Hematopoietic multipotent progenitor cell (in vitro differentiated cells): Measurements from ENCODE around the gene LIMK2. TPM values are rescaled to one million over a fixed set of nuclear protein-coding genes. Genes with fewer than 3 reads are reported as not detected.
"Not testable (repeated sequence)": the region's sequence is repeated elsewhere in the genome, so short reads cannot be mapped to it uniquely, and the experiment has no call there.

ENCODE experiments used
- DNase-seq, 3 donors: peaks; one replicate each; pipeline ENCODE4 v3.0.0-alpha.2; 2011 to 2015; ENCODE audit warnings: low read depth in 2 of 3, low spot score in 2 of 3
- total RNA-seq: library from RNA; depleted of rRNA; stranded (reverse); fragments of >200 nt; gene quantifications from one replicate; pipeline ENCODE4 v1.2.3, GENCODE V29; 2012

The LIMK2 gene
- total RNA-seq = 55.7 TPM

DNA sequence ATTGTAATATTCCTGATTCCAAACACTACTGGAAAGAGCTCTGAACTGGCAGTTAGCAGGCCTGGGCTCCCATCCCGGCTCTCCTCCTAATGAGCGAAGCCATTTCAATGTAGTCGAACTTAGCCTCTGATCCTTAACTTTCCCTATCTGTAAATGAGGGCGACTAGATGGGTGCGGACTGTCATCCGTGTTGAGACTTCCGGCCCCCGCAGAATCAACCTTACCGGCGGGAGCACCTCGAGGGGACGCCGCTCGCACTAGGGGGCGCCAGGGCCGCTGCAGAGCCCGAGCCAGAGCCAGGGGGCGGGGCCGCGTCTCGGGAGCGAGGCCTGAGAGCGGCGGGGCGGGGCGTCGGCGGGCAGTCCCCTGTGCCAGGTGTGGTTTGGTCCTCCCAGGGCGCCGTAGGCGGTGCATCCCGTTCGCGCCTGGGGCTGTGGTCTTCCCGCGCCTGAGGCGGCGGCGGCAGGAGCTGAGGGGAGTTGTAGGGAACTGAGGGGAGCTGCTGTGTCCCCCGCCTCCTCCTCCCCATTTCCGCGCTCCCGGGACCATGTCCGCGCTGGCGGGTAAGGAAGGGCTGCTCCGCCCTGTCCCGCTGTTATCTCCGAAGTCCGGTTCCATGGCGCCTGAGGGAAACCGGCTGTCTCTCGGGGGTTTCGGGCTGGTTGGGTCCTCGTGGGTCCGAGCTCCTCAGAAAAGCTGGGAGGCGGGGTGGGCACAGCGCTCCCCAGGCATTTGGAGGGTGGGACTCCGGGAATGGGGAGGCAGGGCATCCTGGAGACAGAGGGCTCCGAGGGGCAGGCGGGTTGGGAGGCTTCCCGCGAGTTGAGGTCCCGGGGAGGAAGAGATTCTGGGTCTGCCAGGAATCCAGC, at the start of gene LIMK2:
Gene LIMK2 (plus strand): TSS at position 437 of the 869 bp plus-strand sequence. CDS start 111 bp downstream, at position 548.
- DNase-seq = peak; percentile 89 to 94 (median 93)

GRCh38 chr22:31170971-31171370, 41.1 kb upstream of the LIMK2 start:
- DNase-seq = no peak

GRCh38 chr22:31171734-31172133, 40.4 kb upstream of the LIMK2 start:
- not testable (repeated sequence) for DNase-seq

- no peak for DNase-seq
These were observed 38.5 kb upstream of the LIMK2 start for GRCh38 chr22:31173386-31174145.

- no peak for DNase-seq
These were observed 35.2 kb upstream of the LIMK2 start for GRCh38 chr22:31176923-31177322.

GRCh38 chr22:31177420-31178162, 34.5 kb upstream of the LIMK2 start:
- no peak for DNase-seq

DNA sequence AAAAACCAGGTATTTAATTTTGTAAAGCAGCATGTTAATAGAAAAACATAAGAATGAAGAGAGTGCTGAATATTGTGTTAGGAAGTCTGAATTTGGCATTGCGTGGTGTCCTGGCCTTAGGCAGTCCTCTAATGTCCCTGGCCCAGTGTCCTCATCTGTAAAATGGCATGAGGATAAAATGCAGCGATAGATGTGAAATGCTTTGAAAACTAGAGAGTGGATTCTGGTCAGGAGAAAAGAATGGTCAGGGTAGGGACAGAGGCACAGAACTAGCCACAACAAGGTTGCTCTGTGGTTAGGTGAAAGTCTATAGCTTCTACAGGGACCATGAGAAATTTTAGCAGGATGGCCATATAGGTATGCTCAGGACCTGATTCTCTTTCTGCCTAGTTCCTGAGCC, 33.2 kb upstream of the LIMK2 start:
- no peak for DNase-seq

GRCh38 chr22:31179345-31179744, 32.8 kb upstream of the LIMK2 start:
- no peak for DNase-seq

DNA sequence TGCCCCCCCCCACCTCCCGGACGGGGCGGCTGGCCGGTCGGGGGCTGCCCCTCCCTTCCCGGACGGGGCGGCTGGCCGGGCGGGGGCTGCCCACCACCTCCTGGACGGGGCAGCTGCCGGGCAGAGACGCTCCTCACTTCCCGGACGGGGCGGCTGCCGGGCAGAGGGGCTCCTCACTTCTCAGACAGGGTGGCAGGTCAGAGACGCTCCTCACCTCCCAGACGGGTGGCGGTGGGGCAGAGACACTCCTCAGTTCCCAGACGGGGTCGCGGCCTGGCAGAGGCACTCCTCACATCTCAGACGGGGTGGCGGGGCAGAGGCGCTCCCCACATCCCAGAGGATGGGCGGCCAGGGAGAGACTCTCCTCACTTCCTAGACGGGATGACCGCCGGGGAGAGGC, 28.1 kb upstream of the LIMK2 start:
- no peak for DNase-seq

GRCh38 chr22:31185056-31185455, 27.0 kb upstream of the LIMK2 start:
- DNase-seq = no peak

DNA sequence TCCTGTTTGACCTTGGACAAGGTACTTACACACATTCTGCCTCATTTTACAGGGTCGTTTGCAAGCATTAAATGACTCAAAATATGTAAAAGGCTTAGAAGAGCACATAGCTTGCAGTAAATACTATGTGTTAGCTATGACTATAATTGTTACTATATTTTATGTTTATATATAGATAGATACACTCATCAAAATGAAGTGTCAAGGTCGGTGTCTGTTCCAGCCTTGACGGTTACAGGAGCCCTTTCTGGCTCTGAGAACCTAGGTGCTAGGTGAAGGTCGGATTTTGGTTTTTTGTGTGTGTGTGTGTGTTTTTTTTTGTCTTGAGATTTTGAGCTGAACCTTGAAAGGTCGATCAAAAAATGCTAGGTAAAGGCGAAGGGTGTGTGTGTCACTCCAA, 24.5 kb upstream of the LIMK2 start:
- DNase-seq = no peak

DNA sequence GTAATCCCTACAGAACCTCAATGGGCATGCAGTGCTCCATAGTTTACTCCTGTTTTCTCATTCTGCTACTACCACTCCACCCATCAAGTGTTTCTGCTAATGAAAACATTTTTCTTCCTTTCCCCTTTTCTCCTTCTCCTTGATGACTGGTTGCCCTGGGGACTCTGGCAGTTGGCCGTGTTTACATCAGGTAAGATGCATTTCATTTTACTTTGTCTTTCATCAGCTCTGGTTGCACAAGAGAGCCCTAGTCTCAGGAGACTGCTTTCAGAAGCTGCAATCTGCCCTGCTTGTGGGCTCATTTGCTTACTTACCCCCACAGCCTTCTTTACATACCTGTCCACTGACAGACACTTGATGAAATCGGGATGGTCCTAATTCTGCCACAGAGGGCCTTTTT, 19.6 kb upstream of the LIMK2 start:
- no peak for DNase-seq

DNA sequence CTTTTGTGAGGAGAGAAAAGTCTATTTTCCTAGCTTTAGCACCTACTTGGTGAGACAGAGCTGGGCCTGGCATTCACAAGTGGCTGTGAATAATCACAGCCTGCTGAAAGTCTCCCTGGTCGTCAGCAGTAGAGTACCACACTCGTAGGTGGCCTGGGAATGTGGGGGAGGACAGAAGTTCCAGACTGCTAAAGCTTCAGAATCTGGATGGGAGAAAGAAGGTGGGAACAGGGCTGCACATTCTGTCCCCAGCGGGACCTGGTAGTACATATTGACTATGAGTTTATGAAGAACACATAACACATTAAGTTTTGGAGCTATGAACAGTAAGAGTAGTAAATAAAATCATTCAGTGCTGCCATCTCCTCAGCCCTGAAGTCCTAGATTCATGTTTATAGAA, 19.0 kb upstream of the LIMK2 start:
- DNase-seq = no peak

- not testable (repeated sequence) for DNase-seq
These were observed 17.4 kb upstream of the LIMK2 start for GRCh38 chr22:31194681-31195080.

DNA sequence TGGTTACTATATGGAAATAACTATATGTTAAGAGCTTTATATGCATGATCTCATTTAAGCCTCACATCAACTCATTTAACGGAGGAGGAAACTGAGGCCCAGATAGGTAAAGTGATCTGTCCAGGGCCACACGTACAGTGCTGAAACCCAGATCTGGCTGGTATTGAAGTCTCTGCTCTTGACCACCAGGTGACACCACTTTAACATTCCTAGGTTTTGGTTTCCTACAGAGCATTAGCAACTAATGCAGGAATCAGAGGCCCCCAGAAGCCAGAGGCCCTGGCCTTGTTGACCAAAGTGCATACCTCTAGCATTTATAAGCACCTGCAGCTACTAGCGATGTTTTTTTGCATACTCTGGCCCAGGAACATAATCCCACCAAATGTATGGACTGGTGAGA, 12.9 kb upstream of the LIMK2 start:
- DNase-seq = peak in 1 of 3 donors; percentile 13

- DNase-seq = not testable (repeated sequence)
These were observed 7.6 kb upstream of the LIMK2 start for GRCh38 chr22:31204352-31204984.

DNA sequence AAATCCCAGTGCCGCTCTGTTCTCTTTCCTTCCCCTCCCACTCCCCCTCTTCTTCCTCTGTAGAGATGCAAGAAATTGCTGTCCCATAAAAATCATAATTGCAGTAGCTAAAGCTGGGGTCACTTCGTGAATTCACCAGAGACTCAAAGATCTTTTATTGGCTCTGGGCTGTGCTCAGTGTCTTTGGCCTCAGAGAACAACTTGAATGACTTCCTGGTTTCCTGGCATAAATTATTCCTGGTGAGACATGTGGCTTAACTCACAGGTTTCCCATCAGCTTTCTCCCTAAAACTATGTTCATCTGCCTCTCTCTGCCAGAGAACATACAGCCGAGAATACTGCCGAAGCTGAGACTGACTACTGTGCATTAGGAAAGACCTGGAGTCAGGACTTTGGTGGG, 7.0 kb upstream of the LIMK2 start:
- DNase-seq = not testable (repeated sequence)

DNA sequence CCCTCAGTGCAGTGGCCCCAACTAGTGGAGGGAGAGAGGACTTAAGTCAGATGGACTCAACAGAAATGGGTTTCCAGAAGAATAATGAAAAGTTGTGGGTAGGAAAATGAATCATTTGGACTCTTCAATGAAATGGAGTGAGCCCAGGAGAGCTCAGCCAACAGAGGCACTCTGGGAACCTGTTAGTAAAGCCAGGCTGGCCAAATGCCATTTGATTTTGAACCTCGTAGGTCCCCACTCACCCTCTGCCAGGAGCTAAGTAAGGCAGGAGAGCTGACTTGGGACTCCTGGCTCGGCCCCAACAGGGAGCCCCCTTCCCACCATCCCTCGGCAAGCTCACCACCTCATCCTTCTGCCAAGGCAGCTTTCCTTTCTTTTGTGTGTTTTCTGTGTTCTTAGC, 5.6 kb upstream of the LIMK2 start:
- not testable (repeated sequence) for DNase-seq

DNA sequence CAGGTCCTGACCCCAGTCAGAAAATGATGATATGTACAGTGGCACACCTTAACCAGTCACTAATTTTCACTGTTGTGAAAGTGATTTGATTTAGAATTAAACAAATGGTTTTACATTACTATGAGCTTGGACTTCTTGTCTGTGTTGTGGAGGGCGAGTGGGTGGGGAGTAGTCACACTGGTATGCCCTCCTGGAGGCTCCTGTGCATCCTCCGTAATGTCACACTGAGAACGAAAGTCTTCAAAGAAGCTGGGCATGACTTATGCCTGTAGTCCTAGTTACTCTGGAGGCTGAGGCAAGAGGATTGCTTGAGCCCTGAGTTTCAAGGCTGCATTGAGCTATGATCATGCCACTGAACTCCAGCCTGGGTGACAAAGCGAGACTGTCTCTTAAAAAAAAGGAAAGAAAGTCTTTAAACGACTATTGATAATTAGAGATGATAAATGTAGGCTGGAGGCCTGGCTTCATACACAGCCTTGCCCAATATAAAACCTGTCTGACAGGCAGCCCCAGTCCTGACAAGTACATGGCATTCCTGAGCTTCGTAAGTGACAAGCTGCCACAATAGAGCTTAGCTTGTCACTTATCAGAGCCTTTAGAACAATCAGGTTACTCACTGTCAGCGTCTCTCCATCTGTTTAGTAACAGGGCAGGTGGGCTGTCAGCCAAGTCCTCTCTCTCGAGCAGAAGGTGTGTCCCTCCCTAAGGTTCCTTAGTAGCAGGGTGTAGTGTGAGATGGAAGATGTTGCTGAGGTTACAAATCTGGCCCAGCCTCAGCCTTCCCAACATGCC, 5.0 kb upstream of the LIMK2 start:
- no peak for DNase-seq
